Endothelial cell of umbilical vein (primary cell): ENCODE data around the gene PLGLB1. TPM values are rescaled to one million over a fixed set of nuclear protein-coding genes. Genes with fewer than 3 reads are reported as not detected.
"Not testable (repeated sequence)": the region's sequence is repeated elsewhere in the genome, so short reads cannot be mapped to it uniquely, and the experiment has no call there.

ENCODE experiments used
- BruUV-seq: library from RNA; stranded (reverse); fragments of 400-500 nt; replicated peaks from 2 replicates; lab custom pipeline; 2021; lab: Mats Ljungman, UMichigan
- CTCF ChIA-PET: fragments of 300-600, 350-600 bp; sonication (Branson Sonifier 250); formaldehyde crosslinking; loops from one replicate; lab custom pipeline; 2021; ENCODE audit warnings: antibody characterized with exemption, inconsistent platforms; lab: Charles Lee
- POLR2A ChIA-PET: fragments of 300-600, 350-600 bp; sonication (Branson Sonifier 250); formaldehyde crosslinking; loops from one replicate; lab custom pipeline; 2021; ENCODE audit warnings: antibody characterized with exemption, inconsistent platforms; lab: Charles Lee
- DNase-seq: peaks from one replicate; pipeline ENCODE4 v3.0.0-alpha.2; 2011; ENCODE audit warnings: low read depth, low spot score
- FAIRE-seq: peaks from 2 replicates; lab custom pipeline; 2011; peaks lifted over from hg19 to GRCh38; lab: Jason Lieb, UNC
- H2AFZ ChIP-seq: 2 replicates; pipeline ENCODE4 v1.6.0; 2012; ENCODE audit warnings: low read depth, low read length, control low read depth, inconsistent platforms
- H3K27ac ChIP-seq: 2 replicates; pipeline ENCODE4 v1.5.1; 2011; ENCODE audit warnings: low read depth, mild to moderate bottlenecking, control low read depth, low read length, moderate library complexity; ENCODE audit not compliant: insufficient read depth
- H3K27me3 ChIP-seq, 2 experiments: 2 replicates each; pipeline versions ENCODE4 v1.6.0 to v1.6.1; 2011; ENCODE audit warnings: low read length in 2 of 2, mixed read lengths in 1 of 2; ENCODE audit not compliant: control insufficient read depth in 2 of 2, insufficient read depth in 2 of 2
- H3K36me3 ChIP-seq, 2 experiments: 2 replicates in 1 of 2; 3 replicates in 1 of 2; pipeline ENCODE4 v1.5.1; 2011; ENCODE audit warnings: low read length in 2 of 2, mild to moderate bottlenecking in 1 of 2, moderate library complexity in 1 of 2; ENCODE audit not compliant: control insufficient read depth in 2 of 2, insufficient read depth in 2 of 2; ENCODE audit errors: extremely low read depth in 1 of 2
- H3K4me1 ChIP-seq: 3 replicates; pipeline ENCODE4 v1.5.1; 2011; ENCODE audit warnings: mild to moderate bottlenecking, low read length; ENCODE audit not compliant: control insufficient read depth, insufficient read depth; ENCODE audit errors: extremely low read depth
- H3K4me2 ChIP-seq: 2 replicates; pipeline ENCODE4 v1.6.1; 2011; ENCODE audit warnings: low read length, control low read depth, mixed read lengths; ENCODE audit not compliant: insufficient read depth
- H3K4me3 ChIP-seq, 3 experiments: fragments of 200-600 bp in 1 of 3; sonication (generic), shearing (Covaris generic) in 1 of 3; replicated peaks in 1 of 3; 2 replicates each; pipeline ENCODE4 v1.5.1; 2011 to 2016; ENCODE audit warnings: control low read depth in 3 of 3, low read length in 3 of 3, mild to moderate bottlenecking in 2 of 3, inconsistent platforms in 1 of 3, low read depth in 1 of 3, moderate library complexity in 1 of 3; ENCODE audit not compliant: insufficient read depth in 1 of 3
- H3K79me2 ChIP-seq: 2 replicates; pipeline ENCODE4 v1.6.0; 2012; ENCODE audit warnings: low read length, inconsistent platforms; ENCODE audit not compliant: control insufficient read depth, insufficient read depth
- H3K9ac ChIP-seq: replicated peaks from 2 replicates; pipeline ENCODE3; 2011; ENCODE audit warnings: low read length, control low read depth; ENCODE audit not compliant: insufficient read depth; ENCODE audit errors: extremely low read depth
- H3K9me1 ChIP-seq: replicated peaks from 3 replicates; pipeline ENCODE4 v1.6.0; 2011; ENCODE audit warnings: mild to moderate bottlenecking, low read length; ENCODE audit not compliant: control insufficient read depth, insufficient read depth; ENCODE audit errors: extremely low read depth
- H3K9me3 ChIP-seq: replicated peaks from 2 replicates; pipeline ENCODE4 v1.5.1; 2012; ENCODE audit warnings: low read length, inconsistent platforms; ENCODE audit not compliant: control insufficient read depth, insufficient read depth
- H4K20me1 ChIP-seq: replicated peaks from 2 replicates; pipeline ENCODE3; 2011; ENCODE audit warnings: mild to moderate bottlenecking, low read length; ENCODE audit not compliant: control insufficient read depth, insufficient read depth; ENCODE audit errors: extremely low read depth
- dilution Hi-C: fragments of 300-500 bp; cut with MboI; formaldehyde crosslinking; loops from one replicate; pipeline ENCODE4 v1.15.0; 2019; ENCODE audit warnings: low sequenced_read_pairs; ENCODE audit not compliant: extremely low pct_ligation_motif_present
- intact Hi-C: fragments of 100-400 bp; cut with micrococcal nuclease; formaldehyde crosslinking; loops from one replicate; pipeline ENCODE4 v1.10.0; 2022
- polyA plus RNA-seq, 4 experiments: library from polyadenylated mRNA; depleted of rRNA in 3 of 4; stranded (reverse) in 3 of 4; unstranded in 1 of 4; fragments of >200 nt; gene quantifications; 2 replicates each; pipeline versions ENCODE4 v1.2.1 to v1.2.3, GENCODE V29; 2011 to 2012; ENCODE audit warnings: missing spikeins in 1 of 4
- total RNA-seq: library from RNA; stranded (reverse); gene quantifications from 2 replicates; pipeline ENCODE4 v1.2.3, GENCODE V29; 2021

Gene PLGLB1
- total and polyA plus RNA-seq, 2 donors (not counting 3 experiments of a cell fraction or from before 2014, with no cell fraction given), result 0.51 to 0.75 TPM

GRCh38 chr2:87023988-87024615 lies 2.5 kb upstream of the PLGLB1 start:
- BruUV-seq, intact Hi-C loops, H3K9me1 ChIP-seq, POLR2A ChIA-PET, H3K79me2 ChIP-seq, H3K4me2 ChIP-seq, dilution Hi-C loops, H3K36me3 ChIP-seq, DNase-seq, CTCF ChIA-PET, H3K9ac ChIP-seq, H3K9me3 ChIP-seq, H3K27me3 ChIP-seq, H3K4me1 ChIP-seq, H2AFZ ChIP-seq, H3K27ac ChIP-seq, H4K20me1 ChIP-seq, H3K4me3 ChIP-seq, FAIRE-seq: not testable (repeated sequence)

GRCh38 chr2:87021043-87021442 lies 601 bp downstream of the PLGLB1 start:
- H4K20me1 ChIP-seq, H3K36me3 ChIP-seq, CTCF ChIA-PET, H3K9me1 ChIP-seq, H3K4me1 ChIP-seq, H2AFZ ChIP-seq, H3K79me2 ChIP-seq, H3K9me3 ChIP-seq, POLR2A ChIA-PET, H3K27me3 ChIP-seq, BruUV-seq, DNase-seq, H3K9ac ChIP-seq, FAIRE-seq, H3K4me3 ChIP-seq, intact Hi-C loops, dilution Hi-C loops, H3K4me2 ChIP-seq, H3K27ac ChIP-seq: not testable (repeated sequence)

GRCh38 chr2:87019053-87019452 lies 2.6 kb downstream of the PLGLB1 start:
- H3K36me3 ChIP-seq, H3K79me2 ChIP-seq, H3K27ac ChIP-seq, H3K9me1 ChIP-seq, H4K20me1 ChIP-seq, H3K9me3 ChIP-seq, POLR2A ChIA-PET, CTCF ChIA-PET, H2AFZ ChIP-seq, H3K4me1 ChIP-seq, H3K4me3 ChIP-seq, H3K9ac ChIP-seq, DNase-seq, FAIRE-seq, H3K27me3 ChIP-seq, BruUV-seq, H3K4me2 ChIP-seq, dilution Hi-C loops, intact Hi-C loops: not testable (repeated sequence)

- H4K20me1 ChIP-seq, H3K9me3 ChIP-seq, H3K4me1 ChIP-seq, H3K9ac ChIP-seq, dilution Hi-C loops, H3K4me3 ChIP-seq, POLR2A ChIA-PET, CTCF ChIA-PET, H2AFZ ChIP-seq, H3K36me3 ChIP-seq, intact Hi-C loops, BruUV-seq, FAIRE-seq, H3K9me1 ChIP-seq, H3K27me3 ChIP-seq, DNase-seq, H3K27ac ChIP-seq, H3K4me2 ChIP-seq, H3K79me2 ChIP-seq: not testable (repeated sequence)
Observed at GRCh38 chr2:87014489-87015169, 7.0 kb downstream of the PLGLB1 start.
